Gastrocnemius medialis (tissue), 4 donors: ENCODE measurements around the gene SECISBP2.

Experiments used
- CTCF ChIP-seq, 5 experiments: fragments of 450-650 bp in 3 of 5; fragments of 200-600 bp in 2 of 5; sonication (generic) in 2 of 5; IDR thresholded peaks in 4 of 5; conservative IDR thresholded peaks in 1 of 5; 1 replicate in 4 of 5; 2 replicates in 1 of 5; pipeline ENCODE4 v1.5.1; 2016 to 2019; ENCODE audit warnings: antibody characterized with exemption in 5 of 5, mild to moderate bottlenecking in 3 of 5, moderate library complexity in 3 of 5
- POLR2A ChIP-seq, 2 donors: fragments of 450-650 bp; IDR thresholded peaks; one replicate each; pipeline ENCODE4 v1.6.1; 2017; ENCODE audit warnings: antibody characterized with exemption in 2 of 2, mild to moderate bottlenecking in 2 of 2, moderate library complexity in 2 of 2

GRCh38 chr9:89325733-89326132 is 7.4 kb downstream of the SECISBP2 start:
- TF ChIP-seq CTCF (IDR thresholded peaks at IDR 0.05 in 4 of 5, conservative IDR thresholded peaks at IDR 0.05 in 1 of 5) (no peak), POLR2A (IDR thresholded peaks at IDR 0.05) (no peak)
